ENCODE measurements around the gene ELOVL2.

DNA sequence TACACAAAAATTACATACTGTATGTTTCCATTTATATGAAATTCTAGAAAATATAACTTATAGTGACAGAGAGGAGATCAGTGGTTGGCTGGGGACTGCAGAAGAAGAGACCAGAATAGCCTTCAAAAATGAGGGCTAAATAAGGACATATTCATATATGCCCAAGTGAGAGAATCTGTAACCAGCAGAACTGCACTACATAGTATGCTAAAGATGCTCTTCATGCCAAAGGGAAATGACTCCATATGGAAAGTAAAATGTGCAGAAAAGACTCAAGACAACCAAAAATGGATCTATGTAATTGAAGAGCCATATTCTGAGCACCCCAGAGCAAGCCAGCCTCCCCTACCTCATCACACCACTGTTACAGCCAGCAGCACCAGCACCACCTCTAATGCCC is 29.0 kb downstream of the ELOVL2 start:
- no peak for TF ChIP-seq POLR2A (IDR thresholded peaks at IDR 0.05)
- TF ChIP-seq, protein P1, sequence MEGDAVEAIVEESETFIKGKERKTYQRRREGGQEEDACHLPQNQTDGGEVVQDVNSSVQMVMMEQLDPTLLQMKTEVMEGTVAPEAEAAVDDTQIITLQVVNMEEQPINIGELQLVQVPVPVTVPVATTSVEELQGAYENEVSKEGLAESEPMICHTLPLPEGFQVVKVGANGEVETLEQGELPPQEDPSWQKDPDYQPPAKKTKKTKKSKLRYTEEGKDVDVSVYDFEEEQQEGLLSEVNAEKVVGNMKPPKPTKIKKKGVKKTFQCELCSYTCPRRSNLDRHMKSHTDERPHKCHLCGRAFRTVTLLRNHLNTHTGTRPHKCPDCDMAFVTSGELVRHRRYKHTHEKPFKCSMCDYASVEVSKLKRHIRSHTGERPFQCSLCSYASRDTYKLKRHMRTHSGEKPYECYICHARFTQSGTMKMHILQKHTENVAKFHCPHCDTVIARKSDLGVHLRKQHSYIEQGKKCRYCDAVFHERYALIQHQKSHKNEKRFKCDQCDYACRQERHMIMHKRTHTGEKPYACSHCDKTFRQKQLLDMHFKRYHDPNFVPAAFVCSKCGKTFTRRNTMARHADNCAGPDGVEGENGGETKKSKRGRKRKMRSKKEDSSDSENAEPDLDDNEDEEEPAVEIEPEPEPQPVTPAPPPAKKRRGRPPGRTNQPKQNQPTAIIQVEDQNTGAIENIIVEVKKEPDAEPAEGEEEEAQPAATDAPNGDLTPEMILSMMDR (IDR thresholded peaks at IDR 0.05): no peak

Measured in body of pancreas (tissue), 4 donors.